Activated CD8-positive, alpha-beta T cell treated with anti-CD3 and anti-CD28 coated beads for 36 hours (primary cell): ENCODE data around the gene PCBP2. TPM values are rescaled to one million over a fixed set of nuclear protein-coding genes. Genes with fewer than 3 reads are reported as not detected.

Source experiments
- ATAC-seq: fragments of 200-7000 bp; cut with Tn5 transposase; one replicate; pipeline ENCODE4 v1.10.0; 2021; ENCODE audit warnings: mild to moderate bottlenecking, moderate library complexity
- CTCF ChIA-PET: fragments of 350-600 bp; sonication (Branson Sonifier 250); formaldehyde crosslinking; loops from one replicate; lab custom pipeline; 2021; ENCODE audit warnings: antibody characterized with exemption; lab: Charles Lee
- POLR2A ChIA-PET: fragments of 350-600 bp; sonication (Branson Sonifier 250); formaldehyde crosslinking; loops from one replicate; lab custom pipeline; 2021; ENCODE audit warnings: antibody characterized with exemption; lab: Charles Lee
- DNase-seq: peaks from one replicate; pipeline ENCODE4 v3.0.0-alpha.2; 2020
- H3K27ac Mint-ChIP-seq: one replicate; pipeline ENCODE4 v1.8.0; 2021; ENCODE audit warnings: mild to moderate bottlenecking, mixed read lengths
- H3K27me3 Mint-ChIP-seq: one replicate; pipeline ENCODE4 v1.8.0; 2021; ENCODE audit warnings: mixed read lengths
- H3K36me3 Mint-ChIP-seq: one replicate; pipeline ENCODE4 v1.8.0; 2021; ENCODE audit warnings: low read depth, mixed read lengths
- H3K4me1 Mint-ChIP-seq: one replicate; pipeline ENCODE4 v1.8.0; 2021; ENCODE audit warnings: low read depth, mixed read lengths
- H3K4me3 Mint-ChIP-seq: one replicate; pipeline ENCODE4 v1.8.0; 2021; ENCODE audit warnings: mild to moderate bottlenecking, moderate library complexity, mixed read lengths
- H3K9me3 Mint-ChIP-seq: one replicate; pipeline ENCODE4 v1.8.0; 2021; ENCODE audit warnings: mixed read lengths
- CTCF ChIP-seq: fragments of 200-600 bp; IDR thresholded peaks from one replicate; pipeline ENCODE4 v1.8.0; 2022; ENCODE audit warnings: antibody characterized with exemption, mild to moderate bottlenecking
- intact Hi-C: fragments of 100-400 bp; cut with micrococcal nuclease; formaldehyde crosslinking; loops from one replicate; pipeline ENCODE4 v1.10.0; 2022
- total RNA-seq, 2 experiments: library from RNA; stranded (reverse); gene quantifications; one replicate each; pipeline ENCODE4 v1.2.3, GENCODE V29; 2021

PCBP2 gene
- total RNA-seq, 2 experiments from 2014 or later, result 958 to 973 TPM

- TF ChIP-seq CTCF, result no peak
- DNase-seq, result no peak
- Mint-ChIP-seq H3K4me1 (peaks cover 3% of the 10 kb centered on the region), H3K27ac (no peak overlapping the region), H3K4me3 (no peak overlapping the region), H3K27me3 (no peaks in the 10 kb centered on the region), H3K9me3 (no peaks in the 10 kb centered on the region), H3K36me3 (peaks cover 9% of the 10 kb centered on the region)
- intact Hi-C loops, result no loop called here
- CTCF ChIA-PET, result interaction anchor here (0.8 to 1.7 kb wide), 4 partner anchors 13 to 230 kb away, joined by 3 to 6 read pairs (median 3); partner anchors contain the start of genes AAAS and TARBP2
- no peak for ATAC-seq
- POLR2A ChIA-PET, result interaction anchor here (54.1 kb wide), 1 partner anchor 46 kb away, joined by 1494 read pairs; the partner anchor contains the start of gene PCBP2
These were observed 62.0 kb downstream of the PCBP2 start for GRCh38 chr12:53513712-53514410.

DNA sequence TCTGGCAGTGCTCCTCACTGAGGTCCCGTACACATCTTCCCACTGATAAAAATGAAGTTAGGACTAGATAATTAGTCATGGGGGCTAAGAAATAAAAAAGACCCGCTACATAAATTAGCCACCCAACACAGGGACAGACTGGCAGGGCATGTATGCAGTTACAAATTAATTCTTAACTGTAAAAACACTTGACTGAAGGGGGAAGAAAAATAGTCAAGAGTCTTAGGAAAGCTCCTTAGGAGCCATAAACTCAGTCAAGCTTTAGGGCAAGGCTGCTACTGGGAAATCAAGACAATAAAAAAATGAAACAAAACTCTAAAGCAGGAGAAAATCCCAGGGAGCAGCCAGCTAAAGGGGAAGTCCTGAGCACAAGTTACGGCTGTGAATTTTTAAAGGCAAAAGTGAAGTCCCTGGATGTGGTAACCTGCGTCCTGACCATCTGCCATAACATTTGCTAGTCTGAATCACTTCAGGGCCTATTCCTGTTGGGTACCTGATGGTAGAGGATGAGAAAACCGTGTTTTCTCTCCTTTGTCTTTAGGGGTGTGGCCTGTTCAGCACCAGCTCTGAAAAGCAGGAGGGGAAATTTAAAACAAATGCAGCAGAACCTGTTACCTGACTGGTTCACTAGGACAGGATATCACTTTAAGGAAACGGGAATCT lies 62.9 kb downstream of the PCBP2 start:
- POLR2A ChIA-PET, result no interaction called here
- Mint-ChIP-seq H3K27me3 (no peaks in the 10 kb centered on the region), H3K27ac (no peak overlapping the region), H3K9me3 (no peaks in the 10 kb centered on the region), H3K4me3 (no peak overlapping the region), H3K36me3 (peaks cover 11% of the 10 kb centered on the region), H3K4me1 (no peaks in the 10 kb centered on the region)
- CTCF ChIA-PET, result interaction anchor here (0.8 to 1.0 kb wide), 2 partner anchors 163 to 429 kb away, joined by 3 to 4 read pairs; no protein-coding TSS in a partner anchor
- no peak for ATAC-seq
- no peak for DNase-seq
- intact Hi-C loops, result no loop called here
- TF ChIP-seq CTCF, result no peak

DNA sequence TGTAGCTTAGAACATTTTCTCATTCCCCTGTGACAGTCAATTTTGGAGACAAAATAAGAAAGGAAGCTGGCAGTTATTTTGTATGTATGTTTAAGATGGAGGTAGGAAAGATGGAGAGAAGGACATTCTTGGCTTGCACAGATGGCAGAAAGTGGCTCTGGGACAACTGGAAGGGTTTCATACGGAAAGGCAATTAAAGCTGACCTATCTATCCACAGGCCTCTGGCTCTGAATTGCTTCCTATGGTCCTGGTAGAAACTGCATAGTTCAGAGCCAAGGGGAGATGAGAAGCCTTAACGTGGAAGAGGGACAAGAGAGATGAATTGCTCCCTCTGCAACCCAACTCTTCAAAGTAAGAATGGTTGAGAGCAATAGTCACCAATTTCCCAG lies 63.4 kb downstream of the PCBP2 start:
- Mint-ChIP-seq H3K9me3 (no peaks in the 10 kb centered on the region), H3K27ac (no peak overlapping the region), H3K27me3 (no peaks in the 10 kb centered on the region), H3K4me1 (no peaks in the 10 kb centered on the region), H3K36me3 (peaks cover 11% of the 10 kb centered on the region), H3K4me3 (no peak overlapping the region)
- ATAC-seq (no peak), DNase-seq (no peak)
- intact Hi-C loops, result no loop called here
- POLR2A ChIA-PET, result no interaction called here
- no peak for TF ChIP-seq CTCF
- CTCF ChIA-PET, result interaction anchor here (0.8 to 1.5 kb wide), 3 partner anchors 163 to 429 kb away, joined by 3 to 4 read pairs (median 3); no protein-coding TSS in a partner anchor

DNA sequence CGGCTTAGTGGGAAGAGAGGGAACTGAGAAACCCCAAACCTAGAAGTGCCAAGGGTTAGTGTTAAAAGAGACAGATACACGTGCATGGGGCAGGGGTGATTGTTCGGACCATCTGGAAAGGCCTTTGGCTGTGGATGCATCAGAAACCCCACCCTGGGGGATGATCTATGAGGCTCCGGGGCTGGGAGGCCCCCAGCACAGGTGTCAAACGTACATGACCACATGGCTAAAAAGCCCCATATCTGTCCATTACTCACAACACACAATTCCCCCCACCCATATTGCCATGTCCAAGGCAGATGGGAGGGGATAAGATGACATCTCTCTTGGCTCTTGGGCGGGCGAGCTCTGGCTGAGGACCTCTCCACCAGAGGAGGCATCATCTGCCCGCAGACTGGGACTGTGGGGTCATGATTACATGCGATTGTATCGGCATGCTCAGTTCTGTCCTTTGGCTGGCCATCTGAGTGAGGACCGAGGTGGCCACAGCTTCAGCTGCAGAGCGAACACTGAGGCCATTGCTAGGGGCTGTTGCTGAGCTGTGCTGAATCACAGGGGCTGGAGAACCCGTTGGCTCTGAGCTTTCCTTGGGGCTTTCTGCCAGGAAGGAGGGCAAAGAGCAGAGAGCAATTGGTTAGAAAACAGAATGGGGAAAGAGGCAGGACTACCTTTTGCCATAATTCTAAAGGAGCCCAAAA lies 65.0 kb downstream of the PCBP2 start:
- Mint-ChIP-seq H3K27ac (no peak overlapping the region), H3K4me1 (no peaks in the 10 kb centered on the region), H3K9me3 (no peaks in the 10 kb centered on the region), H3K4me3 (no peak overlapping the region), H3K27me3 (no peaks in the 10 kb centered on the region), H3K36me3 (peaks cover 11% of the 10 kb centered on the region)
- CTCF ChIA-PET, result interaction anchor here (1.5 kb wide), 2 partner anchors 165 to 229 kb away, joined by 3 to 5 read pairs; no protein-coding TSS in a partner anchor
- intact Hi-C loops, result no loop called here
- POLR2A ChIA-PET, result no interaction called here
- no peak for TF ChIP-seq CTCF
- DNase-seq (no peak), ATAC-seq (no peak)
